Measurements from ENCODE around the gene TSC22D2. TPM values are rescaled to one million over a fixed set of nuclear protein-coding genes. Genes with fewer than 3 reads are reported as not detected.

Gene TSC22D2
- total RNA-seq, 1 donor from 2014 or later, result 17.1 TPM

GRCh38 chr3:150410311-150411105 is 2.4 kb downstream of the TSC22D2 start:
- intact Hi-C loops (cut with micrococcal nuclease), result loop anchor here (5.0 kb wide), 3 partner anchors 42 to 443 kb away; no protein-coding TSS in a partner anchor

GRCh38 chr3:150411106-150411460 is 3.0 kb downstream of the TSC22D2 start:
- intact Hi-C loops (cut with micrococcal nuclease), result loop anchor here (5.0 kb wide), 3 partner anchors 41 to 444 kb away; no protein-coding TSS in a partner anchor

- intact Hi-C loops (cut with micrococcal nuclease), result loop anchor here (5.0 kb wide), 3 partner anchors 41 to 444 kb away; no protein-coding TSS in a partner anchor
Measured at GRCh38 chr3:150411546-150411945, 3.4 kb downstream of the TSC22D2 start.

- intact Hi-C loops (cut with micrococcal nuclease), result loop anchor here (5.0 kb wide), 3 partner anchors 40 to 445 kb away; no protein-coding TSS in a partner anchor
Measured at GRCh38 chr3:150411976-150412375, 3.9 kb downstream of the TSC22D2 start.

GRCh38 chr3:150412561-150413231 is 4.6 kb downstream of the TSC22D2 start:
- intact Hi-C loops (cut with micrococcal nuclease), result loop anchor here (5.0 kb wide), 3 partner anchors 40 to 445 kb away; no protein-coding TSS in a partner anchor

- intact Hi-C loops (cut with micrococcal nuclease), result loop anchor here (5.0 kb wide), 3 partner anchors 38 to 447 kb away; no protein-coding TSS in a partner anchor
Measured at GRCh38 chr3:150414258-150414657, 6.2 kb downstream of the TSC22D2 start.

GRCh38 chr3:150414959-150415358 is 6.9 kb downstream of the TSC22D2 start:
- intact Hi-C loops (cut with micrococcal nuclease), result loop anchor here (5.0 kb wide), 3 partner anchors 37 to 448 kb away; no protein-coding TSS in a partner anchor

- intact Hi-C loops (cut with micrococcal nuclease), result loop anchor here (1.0 kb wide), 1 partner anchor 12 kb away; no protein-coding TSS in a partner anchor
Measured at GRCh38 chr3:150419076-150419868, 11.2 kb downstream of the TSC22D2 start.

- intact Hi-C loops (cut with micrococcal nuclease), result loop anchor here (1.0 kb wide), 1 partner anchor 11 kb away; no protein-coding TSS in a partner anchor
Measured at GRCh38 chr3:150419959-150420358, 11.9 kb downstream of the TSC22D2 start.

- intact Hi-C loops (cut with micrococcal nuclease), result no loop called here
Measured at GRCh38 chr3:150421256-150421655, 13.2 kb downstream of the TSC22D2 start.

GRCh38 chr3:150421799-150422548 is 13.9 kb downstream of the TSC22D2 start:
- intact Hi-C loops (cut with micrococcal nuclease), result no loop called here

- intact Hi-C loops (cut with micrococcal nuclease), result no loop called here
Measured at GRCh38 chr3:150422907-150423306, 14.8 kb downstream of the TSC22D2 start.

GRCh38 chr3:150423761-150424160 is 15.7 kb downstream of the TSC22D2 start:
- intact Hi-C loops (cut with micrococcal nuclease), result no loop called here

GRCh38 chr3:150426292-150426691 is 18.2 kb downstream of the TSC22D2 start:
- intact Hi-C loops (cut with micrococcal nuclease), result no loop called here

GRCh38 chr3:150428562-150428961 is 20.5 kb downstream of the TSC22D2 start:
- intact Hi-C loops (cut with micrococcal nuclease), result no loop called here

GRCh38 chr3:150429767-150430671 is 21.9 kb downstream of the TSC22D2 start:
- intact Hi-C loops (cut with micrococcal nuclease), result no loop called here

GRCh38 chr3:150433347-150433746 is 25.2 kb downstream of the TSC22D2 start:
- intact Hi-C loops (cut with micrococcal nuclease), result no loop called here

GRCh38 chr3:150434234-150434633 is 26.1 kb downstream of the TSC22D2 start:
- intact Hi-C loops (cut with micrococcal nuclease), result no loop called here

GRCh38 chr3:150436161-150436560 is 28.1 kb downstream of the TSC22D2 start:
- intact Hi-C loops (cut with micrococcal nuclease), result no loop called here
